AG04450 (cell line): Measurements from ENCODE around the gene TAPBP. TPM values are rescaled to one million over a fixed set of nuclear protein-coding genes. Genes with fewer than 3 reads are reported as not detected.

Experiments
- CTCF ChIA-PET: fragments of 300-600, 350-600 bp; formaldehyde crosslinking; extraction: SDS; loops from one replicate; lab custom pipeline; 2022; ENCODE audit warnings: antibody characterized with exemption, inconsistent platforms; lab: Charles Lee
- POLR2A ChIA-PET: fragments of 350-600 bp; formaldehyde crosslinking; extraction: SDS; loops from one replicate; lab custom pipeline; 2021; ENCODE audit warnings: antibody characterized with exemption, inconsistent platforms; lab: Yijun Ruan, JAX
- DNase-seq: peaks from one replicate; pipeline ENCODE4 v3.0.0-alpha.2; 2011; ENCODE audit warnings: low read depth, low spot score
- H3K27ac ChIP-seq: one replicate; pipeline ENCODE4 v1.5.1; 2012; ENCODE audit warnings: low read depth, low read length, control low read depth
- H3K27me3 ChIP-seq: one replicate; pipeline ENCODE4 v1.6.0; 2012; ENCODE audit warnings: low read length; ENCODE audit not compliant: control insufficient read depth, insufficient read depth
- H3K4me3 ChIP-seq: 2 replicates; pipeline ENCODE4 v1.5.1; 2011; ENCODE audit warnings: mild to moderate bottlenecking, low read depth, low read length, control low read depth
- H3K9me3 ChIP-seq: 2 replicates; pipeline ENCODE4 v1.5.1; 2012; ENCODE audit warnings: low read length; ENCODE audit not compliant: control insufficient read depth, insufficient read depth
- CTCF ChIP-seq: IDR thresholded peaks from 2 replicates; pipeline ENCODE4 v1.5.1; 2011; ENCODE audit warnings: low read depth, low read length, control low read depth, inconsistent platforms
- polyA plus RNA-seq: library from polyadenylated mRNA; depleted of rRNA; stranded (reverse); fragments of >200 nt; gene quantifications from 2 replicates; pipeline ENCODE4 v1.2.3, GENCODE V29; 2011; rRNA removed

The TAPBP gene
- polyA plus RNA-seq, 1 experiment = 29.3 TPM

- no peaks in the 10 kb centered on the region for H3K9me3 ChIP-seq
- H3K27me3 ChIP-seq = no peaks in the 10 kb centered on the region
- POLR2A ChIA-PET = interaction anchor here (0.7 kb wide), 1 partner anchor 19 kb away, joined by 10 read pairs; the partner anchor contains the start of gene RPS18
- no peak for TF ChIP-seq CTCF
- no peak overlapping the region for H3K4me3 ChIP-seq
- no peak overlapping the region for H3K27ac ChIP-seq
- CTCF ChIA-PET = no interaction called here
- no peak for DNase-seq
Measured at GRCh38 chr6:33252759-33253158, 61.1 kb downstream of the TAPBP start.

- DNase-seq = no peak
- POLR2A ChIA-PET = interaction anchor here (0.7 to 3.7 kb wide), 4 partner anchors 12 to 279 kb away, joined by 3 to 52 read pairs (median 33); partner anchors contain the start of genes B3GALT4, RPS18 and VPS52
- Histone ChIP-seq H3K27ac (no peak overlapping the region), H3K27me3 (no peaks in the 10 kb centered on the region), H3K9me3 (no peaks in the 10 kb centered on the region), H3K4me3 (no peak overlapping the region)
- CTCF ChIA-PET = interaction anchor here (0.7 kb wide), 1 partner anchor 267 kb away, joined by 3 read pairs; no protein-coding TSS in a partner anchor
- TF ChIP-seq CTCF = no peak
Measured at GRCh38 chr6:33251395-33252012, 62.4 kb downstream of the TAPBP start.

GRCh38 chr6:33250731-33251130 is 63.1 kb downstream of the TAPBP start:
- no peak for DNase-seq
- ChIA-PET POLR2A (interaction anchor here (0.7 to 3.7 kb wide), 4 partner anchors 13 to 278 kb away, joined by 3 to 52 read pairs (median 33); partner anchors contain the start of genes B3GALT4, RPS18 and VPS52), CTCF (interaction anchor here (0.7 to 4.7 kb wide), 2 partner anchors 236 to 266 kb away, joined by 3 to 72 read pairs; no protein-coding TSS in a partner anchor)
- Histone ChIP-seq H3K27me3 (no peaks in the 10 kb centered on the region), H3K4me3 (0 out of 2 replicates have a peak overlapping the region, but pooled peaks have one; percentile 17), H3K9me3 (no peaks in the 10 kb centered on the region), H3K27ac (peak overlapping the region; percentile 68)
- no peak for TF ChIP-seq CTCF

GRCh38 chr6:33249732-33250630 is 63.9 kb downstream of the TAPBP start:
- POLR2A ChIA-PET = interaction anchor here (0.6 to 3.7 kb wide), 8 partner anchors 10 to 278 kb away, joined by 3 to 52 read pairs (median 4); partner anchors contain the start of genes B3GALT4, HSD17B8, PFDN6 and RPS18
- Histone ChIP-seq H3K27me3 (no peaks in the 10 kb centered on the region), H3K9me3 (no peaks in the 10 kb centered on the region), H3K27ac (peak overlapping the region; percentile 95), H3K4me3 (peak overlapping the region; percentile 80)
- DNase-seq = no peak
- CTCF ChIA-PET = interaction anchor here (1.1 to 4.7 kb wide), 7 partner anchors 14 to 382 kb away, joined by 3 to 72 read pairs (median 5); partner anchors contain the start of gene HLA-DMA
- TF ChIP-seq CTCF = no peak

Other genes starting within 250 kb of the TAPBP start
- 0.10 and 0.15 TPM in 2 replicates for gene HLA-DPA1, start 240.4 kb downstream of the TAPBP start, polyA plus RNA-seq
- gene HLA-DPB1, start 238.1 kb downstream of the TAPBP start, polyA plus RNA-seq = 0.94 and 1.6 TPM in 2 replicates
- 0.26 and 0.37 TPM in 2 replicates for gene COL11A2, start 121.6 kb downstream of the TAPBP start, polyA plus RNA-seq
- gene RXRB, start 113.4 kb downstream of the TAPBP start, polyA plus RNA-seq = 38.5 and 44.1 TPM in 2 replicates
- gene SLC39A7, start 113.2 kb downstream of the TAPBP start, polyA plus RNA-seq = 129 and 150 TPM in 2 replicates
- gene HSD17B8, start 109.4 kb downstream of the TAPBP start, polyA plus RNA-seq = 4.9 and 5.7 TPM in 2 replicates
- 23.8 and 26.8 TPM in 2 replicates for gene RING1, start 105.6 kb downstream of the TAPBP start, polyA plus RNA-seq
- gene VPS52, start 42.2 kb downstream of the TAPBP start, polyA plus RNA-seq = 58.0 and 60.4 TPM in 2 replicates
- gene RPS18, start 42.0 kb downstream of the TAPBP start, polyA plus RNA-seq = 5,380 and 5,823 TPM in 2 replicates
- gene B3GALT4, start 37.0 kb downstream of the TAPBP start, polyA plus RNA-seq = 1.1 and 1.4 TPM in 2 replicates
- gene WDR46, start 24.8 kb downstream of the TAPBP start, polyA plus RNA-seq = 43.3 and 44.7 TPM in 2 replicates
- 59.6 and 64.6 TPM in 2 replicates for gene PFDN6, start 24.5 kb downstream of the TAPBP start, polyA plus RNA-seq
- 21.9 and 25.0 TPM in 2 replicates for gene RGL2, start 15.1 kb downstream of the TAPBP start, polyA plus RNA-seq
- gene ZBTB22, start 3.7 kb upstream of the TAPBP start, polyA plus RNA-seq = 8.4 and 11.8 TPM in 2 replicates
- gene DAXX, start 8.9 kb upstream of the TAPBP start, polyA plus RNA-seq = 69.7 and 75.6 TPM in 2 replicates
- gene KIFC1, start 77.7 kb upstream of the TAPBP start, polyA plus RNA-seq = 10.2 TPM in 2 replicates
- gene PHF1, start 96.9 kb upstream of the TAPBP start, polyA plus RNA-seq = 26.6 and 29.7 TPM in 2 replicates
- 298 and 340 TPM in 2 replicates for gene CUTA, start 104.0 kb upstream of the TAPBP start, polyA plus RNA-seq
- 5.3 and 6.5 TPM in 2 replicates for gene SYNGAP1, start 106.0 kb upstream of the TAPBP start, polyA plus RNA-seq
- gene ZBTB9, start 140.5 kb upstream of the TAPBP start, polyA plus RNA-seq = 5.8 and 6.0 TPM in 2 replicates